BE2C (cell line): ENCODE data around the gene SAMD11.
"Not testable (repeated sequence)": the region's sequence is repeated elsewhere in the genome, so short reads cannot be mapped to it uniquely, and the experiment has no call there.

Source experiments
- DNase-seq: peaks from one replicate; pipeline ENCODE4 v3.0.0-alpha.2; 2020
- H3K27me3 ChIP-seq: fragments of 250-450 bp; sonication (Bioruptor Pico); 2 replicates; pipeline ENCODE4 v1.5.1; 2020; ENCODE audit warnings: mild to moderate bottlenecking
- H3K36me3 ChIP-seq: fragments of 250-450 bp; sonication (Bioruptor Pico); 2 replicates; pipeline ENCODE4 v1.5.1; 2020; ENCODE audit warnings: mild to moderate bottlenecking
- H3K4me1 ChIP-seq: fragments of 250-450 bp; sonication (Bioruptor Pico); 2 replicates; pipeline ENCODE4 v1.5.1; 2020
- H3K4me3 ChIP-seq: 2 replicates; pipeline ENCODE4 v1.5.1; 2011; ENCODE audit warnings: low read depth, low read length
- H3K9me3 ChIP-seq: fragments of 250-450 bp; sonication (Bioruptor Pico); 2 replicates; pipeline ENCODE4 v1.5.1; 2020
- CTCF ChIP-seq: IDR thresholded peaks from 2 replicates; pipeline ENCODE4 v1.5.1; 2012; ENCODE audit warnings: mild to moderate bottlenecking, low read depth, low read length

The SAMD11 gene

GRCh38 chr1:888297-888696 lies 35.4 kb upstream of the SAMD11 start:
- Histone ChIP-seq H3K4me3 (no peak overlapping the region), H3K27me3 (peaks cover 43% of the 10 kb centered on the region), H3K9me3 (no peaks in the 10 kb centered on the region), H3K4me1 (no peaks in the 10 kb centered on the region), H3K36me3 (no peaks in the 10 kb centered on the region)
- TF ChIP-seq CTCF, result no peak
- DNase-seq, result no peak

GRCh38 chr1:889774-890173 lies 33.9 kb upstream of the SAMD11 start:
- not testable (repeated sequence) for H3K4me1 ChIP-seq, H3K36me3 ChIP-seq, H3K4me3 ChIP-seq, H3K9me3 ChIP-seq, DNase-seq
- peaks cover 30% of the 10 kb centered on the region for H3K27me3 ChIP-seq

GRCh38 chr1:890234-890633 lies 33.5 kb upstream of the SAMD11 start:
- not testable (repeated sequence) for DNase-seq, H3K9me3 ChIP-seq, H3K36me3 ChIP-seq, H3K4me3 ChIP-seq, H3K4me1 ChIP-seq
- peaks cover 26% of the 10 kb centered on the region for H3K27me3 ChIP-seq

DNA sequence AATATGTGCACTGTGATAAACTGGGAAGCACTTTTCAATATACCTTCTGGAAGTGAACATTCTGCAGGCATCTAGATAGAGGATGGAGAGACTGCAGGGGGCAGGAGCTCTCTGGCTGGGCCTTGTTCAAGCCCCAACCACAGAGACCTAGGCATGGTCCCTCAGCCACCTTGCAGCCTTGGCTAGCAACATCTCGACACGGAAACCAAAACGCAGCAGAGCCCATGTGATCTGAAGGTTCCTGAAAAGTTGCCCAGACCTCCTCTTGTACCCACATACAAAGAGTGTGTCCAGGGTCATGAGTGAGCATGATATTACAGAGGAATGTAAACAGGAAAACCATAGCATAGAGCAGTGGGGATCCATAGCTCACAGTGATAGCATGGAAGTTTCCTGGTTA lies 33.1 kb upstream of the SAMD11 start:
- H3K27me3 ChIP-seq, result peaks cover 29% of the 10 kb centered on the region
- no peaks in the 10 kb centered on the region for H3K4me1 ChIP-seq
- no peak for DNase-seq
- H3K36me3 ChIP-seq, result no peaks in the 10 kb centered on the region
- H3K4me3 ChIP-seq, result no peak overlapping the region
- no peak for TF ChIP-seq CTCF
- H3K9me3 ChIP-seq, result no peaks in the 10 kb centered on the region

DNA sequence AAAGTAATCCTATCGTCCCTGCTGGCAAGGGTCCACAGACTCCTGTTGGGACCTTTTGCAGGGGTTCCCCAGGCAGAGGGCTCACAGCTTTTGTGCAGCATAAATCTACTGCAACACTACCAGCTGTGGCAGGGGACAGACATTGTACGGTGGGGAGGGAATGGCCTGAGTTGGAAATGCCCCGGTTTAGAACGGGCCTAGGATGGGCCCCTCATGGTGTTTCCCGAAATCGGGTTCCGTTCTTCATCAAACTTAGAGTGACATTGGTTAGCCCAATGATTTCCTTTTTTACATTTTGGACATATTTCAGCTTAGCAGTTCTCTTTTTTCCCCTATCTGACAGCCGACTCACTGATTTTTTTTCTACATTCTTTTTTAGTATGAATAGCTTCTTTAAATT lies 26.5 kb upstream of the SAMD11 start:
- Histone ChIP-seq H3K4me1 (no peaks in the 10 kb centered on the region), H3K9me3 (no peaks in the 10 kb centered on the region), H3K36me3 (no peaks in the 10 kb centered on the region), H3K4me3 (no peak overlapping the region), H3K27me3 (peaks cover 31% of the 10 kb centered on the region)
- DNase-seq, result no peak
- TF ChIP-seq CTCF, result no peak

DNA sequence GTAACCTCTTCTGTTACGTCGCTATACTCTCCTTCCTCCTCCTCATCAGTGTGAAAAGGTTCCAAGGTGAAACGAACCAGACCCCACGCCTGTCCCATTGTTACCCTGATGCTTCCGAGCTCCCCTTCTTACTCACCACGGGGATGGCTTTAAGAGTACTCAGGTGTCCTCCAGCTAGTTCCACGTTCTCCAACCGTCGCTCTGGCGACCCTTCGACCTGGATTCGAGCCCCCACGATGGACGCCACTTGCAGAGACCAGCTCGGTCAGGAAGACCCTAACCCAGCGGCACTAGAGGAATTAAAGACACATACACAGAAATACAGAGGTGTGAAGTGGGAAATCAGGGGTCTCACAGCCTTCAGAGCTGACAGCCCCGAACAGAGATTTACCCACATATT lies 25.8 kb upstream of the SAMD11 start:
- H3K9me3 ChIP-seq, H3K4me1 ChIP-seq, H3K4me3 ChIP-seq, DNase-seq, H3K36me3 ChIP-seq: not testable (repeated sequence)
- peaks cover 31% of the 10 kb centered on the region for H3K27me3 ChIP-seq

GRCh38 chr1:899636-900317 lies 23.9 kb upstream of the SAMD11 start:
- H3K9me3 ChIP-seq, result no peaks in the 10 kb centered on the region
- TF ChIP-seq CTCF, result no peak
- no peaks in the 10 kb centered on the region for H3K4me1 ChIP-seq
- DNase-seq, result no peak
- no peaks in the 10 kb centered on the region for H3K36me3 ChIP-seq
- H3K27me3 ChIP-seq, result peaks cover 31% of the 10 kb centered on the region
- no peak overlapping the region for H3K4me3 ChIP-seq
